ENCODE measurements around the gene MREG. TPM values are rescaled to one million over a fixed set of nuclear protein-coding genes. Genes with fewer than 3 reads are reported as not detected.

Gene MREG
- total RNA-seq, 1 experiment from 2014 or later = 23.0 TPM

GRCh38 chr2:215921895-215922294 is 91.5 kb downstream of the MREG start:
- TF ChIP-seq EZH2 (IDR thresholded peaks at IDR 0.05; ENCODE audit: low read depth) = no peak
- TF ChIP-seq CTCF (conservative IDR thresholded peaks at IDR 0.05) = no peak
- BruUV-seq (replicated peaks) = no TSS peak
- Histone ChIP-seq H3K27ac (no peak overlapping the region), H4K20me1 (ENCODE audit: insufficient read depth) (no peaks in the 10 kb centered on the region), H3K36me3 (ENCODE audit: low read depth) (no peaks in the 10 kb centered on the region), H3K79me2 (ENCODE audit: low read depth) (no peaks in the 10 kb centered on the region), H3K9me2 (ENCODE audit: insufficient read depth) (no peaks in the 10 kb centered on the region), H3K4me2 (no peak overlapping the region), H2AFZ (no peak overlapping the region), H3F3A (ENCODE audit: insufficient read depth, low read depth) (peaks cover 21% of the 10 kb centered on the region), H3K27me3 (ENCODE audit: insufficient read depth, low read depth) (no peaks in the 10 kb centered on the region), H3K9me3 (ENCODE audit: insufficient read depth, low read depth) (no peaks in the 10 kb centered on the region), H3K4me3 (no peak overlapping the region), H3K4me1 (replicated peaks; ENCODE audit: insufficient read depth) (peaks cover 16% of the 10 kb centered on the region)
- intact Hi-C loops (cut with micrococcal nuclease; ENCODE audit: unreplicated experiment) = loop anchor here (2.0 to 5.0 kb wide), 2 partner anchors 241 to 655 kb away; no protein-coding TSS in a partner anchor
- ChIA-PET CTCF (interaction anchor here (1.1 kb wide), 1 partner anchor 94 kb away, joined by 13 read pairs; no protein-coding TSS in a partner anchor), POLR2A (ENCODE audit: unreplicated experiment) (no interaction called here)
- DNase-seq = peak; percentile 31 to 63

GRCh38 chr2:215920244-215921100 is 92.9 kb downstream of the MREG start:
- intact Hi-C loops (cut with micrococcal nuclease; ENCODE audit: unreplicated experiment) = loop anchor here (1.0 to 5.0 kb wide), 5 partner anchors 92 to 653 kb away; no protein-coding TSS in a partner anchor
- H3K4me2 ChIP-seq = no peak overlapping the region
- no peak overlapping the region for H3K27ac ChIP-seq
- no TSS peak for BruUV-seq (replicated peaks)
- H3K36me3 ChIP-seq (ENCODE audit: low read depth) = no peaks in the 10 kb centered on the region
- ChIA-PET CTCF (interaction anchor here (0.5 to 1.1 kb wide), 2 partner anchors 86 to 623 kb away, joined by 3 to 8 read pairs; no protein-coding TSS in a partner anchor), POLR2A (ENCODE audit: unreplicated experiment) (no interaction called here)
- H3K79me2 ChIP-seq (ENCODE audit: low read depth) = no peaks in the 10 kb centered on the region
- no peak overlapping the region for H2AFZ ChIP-seq
- DNase-seq = peak; percentile 61 to 69
- H3K4me1 ChIP-seq (replicated peaks; ENCODE audit: insufficient read depth) = peaks cover 16% of the 10 kb centered on the region
- no peak overlapping the region for H3K4me3 ChIP-seq
- TF ChIP-seq EZH2 (IDR thresholded peaks at IDR 0.05; ENCODE audit: low read depth) (no peak), CTCF (conservative IDR thresholded peaks at IDR 0.05) (peak; percentile 93)
- H3K9me2 ChIP-seq (ENCODE audit: insufficient read depth) = no peaks in the 10 kb centered on the region
- H3F3A ChIP-seq (ENCODE audit: insufficient read depth, low read depth) = peaks cover 21% of the 10 kb centered on the region
- H4K20me1 ChIP-seq (ENCODE audit: insufficient read depth) = no peaks in the 10 kb centered on the region
- H3K9me3 ChIP-seq (ENCODE audit: insufficient read depth, low read depth) = no peaks in the 10 kb centered on the region; the same call in 1 of the 2 replicates
- H3K27me3 ChIP-seq (ENCODE audit: insufficient read depth, low read depth) = no peaks in the 10 kb centered on the region

GRCh38 chr2:215919624-215920243 is 93.6 kb downstream of the MREG start:
- no peaks in the 10 kb centered on the region for H4K20me1 ChIP-seq (ENCODE audit: insufficient read depth)
- no peak overlapping the region for H3K4me2 ChIP-seq
- no peak overlapping the region for H3K27ac ChIP-seq
- H3K4me1 ChIP-seq (replicated peaks; ENCODE audit: insufficient read depth) = peaks cover 16% of the 10 kb centered on the region
- no TSS peak for BruUV-seq (replicated peaks)
- no peaks in the 10 kb centered on the region for H3K27me3 ChIP-seq (ENCODE audit: insufficient read depth, low read depth)
- intact Hi-C loops (cut with micrococcal nuclease; ENCODE audit: unreplicated experiment) = loop anchor here (1.0 to 5.0 kb wide), 5 partner anchors 91 to 652 kb away; no protein-coding TSS in a partner anchor
- H3K9me3 ChIP-seq (ENCODE audit: insufficient read depth, low read depth) = no peaks in the 10 kb centered on the region; the same call in 1 of the 2 replicates
- peaks cover 21% of the 10 kb centered on the region for H3F3A ChIP-seq (ENCODE audit: insufficient read depth, low read depth)
- POLR2A ChIA-PET (ENCODE audit: unreplicated experiment) = no interaction called here
- H2AFZ ChIP-seq = no peak overlapping the region
- CTCF ChIA-PET = interaction anchor here (0.5 to 1.1 kb wide), 2 partner anchors 85 to 623 kb away, joined by 3 to 8 read pairs; no protein-coding TSS in a partner anchor
- no peaks in the 10 kb centered on the region for H3K36me3 ChIP-seq (ENCODE audit: low read depth)
- TF ChIP-seq CTCF (conservative IDR thresholded peaks at IDR 0.05) = no peak
- TF ChIP-seq EZH2 (IDR thresholded peaks at IDR 0.05; ENCODE audit: low read depth) = no peak
- H3K4me3 ChIP-seq = no peak overlapping the region
- no peaks in the 10 kb centered on the region for H3K79me2 ChIP-seq (ENCODE audit: low read depth)
- DNase-seq = no peak
- H3K9me2 ChIP-seq (ENCODE audit: insufficient read depth) = no peaks in the 10 kb centered on the region

All from PC-9 (cell line).